Activated T-cell treated with anti-CD3 and anti-CD28 coated beads, Interleukin-2, amount 50 U/mL, for 24 hours (primary cell): Measurements from ENCODE around the gene ASPA.
"Not testable (repeated sequence)": the region's sequence is repeated elsewhere in the genome, so short reads cannot be mapped to it uniquely, and the experiment has no call there.

Experiments
- DNase-seq: peaks from one replicate; pipeline ENCODE4 v3.0.0-alpha.2; 2020
- H3K27ac Mint-ChIP-seq: 2 replicates; pipeline ENCODE4 v1.8.0; 2020; ENCODE audit warnings: mild to moderate bottlenecking, mixed read lengths
- H3K27me3 Mint-ChIP-seq: 2 replicates; pipeline ENCODE4 v1.8.0; 2020; ENCODE audit warnings: mixed read lengths
- H3K36me3 Mint-ChIP-seq: 2 replicates; pipeline ENCODE4 v1.8.0; 2020; ENCODE audit warnings: low read depth, mixed read lengths
- H3K4me1 Mint-ChIP-seq: 2 replicates; pipeline ENCODE4 v1.8.0; 2020; ENCODE audit warnings: low read depth, mixed read lengths
- H3K4me3 Mint-ChIP-seq: 2 replicates; pipeline ENCODE4 v1.8.0; 2020; ENCODE audit warnings: mild to moderate bottlenecking, moderate library complexity, mixed read lengths
- H3K9me3 Mint-ChIP-seq: 2 replicates; pipeline ENCODE4 v1.8.0; 2020; ENCODE audit warnings: mixed read lengths

The ASPA gene

DNA sequence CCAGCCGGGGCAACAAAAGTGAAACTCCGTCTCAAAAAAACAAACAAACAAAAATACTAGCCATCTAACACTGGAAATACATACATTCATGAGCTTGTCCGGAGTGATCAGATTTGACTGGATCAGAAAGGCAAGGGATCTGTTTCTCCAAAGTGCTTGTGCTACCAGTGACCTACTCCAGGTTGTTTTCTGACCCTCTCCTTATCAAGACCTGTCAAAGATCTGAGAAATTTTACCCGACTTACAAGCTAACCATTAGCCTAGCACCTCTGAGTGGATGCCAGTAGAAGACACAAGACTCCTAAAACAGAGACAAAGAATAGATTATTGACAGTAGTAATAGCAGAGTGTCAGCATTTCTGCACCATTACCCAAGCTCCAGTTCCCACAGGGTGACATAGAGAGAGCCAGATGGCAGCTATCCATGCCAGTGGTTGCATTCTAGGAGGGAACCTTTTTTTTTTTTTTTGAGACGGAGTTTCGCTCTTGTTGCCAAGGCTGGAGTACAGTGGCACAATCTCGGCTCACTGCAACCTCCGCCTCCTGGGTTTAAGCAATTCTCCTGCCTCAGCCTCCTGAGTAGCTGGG lies 9.8 kb downstream of the ASPA start:
- Mint-ChIP-seq H3K27ac (no peak overlapping the region), H3K4me3 (no peak overlapping the region), H3K4me1 (no peaks in the 10 kb centered on the region), H3K9me3 (no peaks in the 10 kb centered on the region), H3K27me3 (peaks cover 48% of the 10 kb centered on the region), H3K36me3 (no peaks in the 10 kb centered on the region)
- DNase-seq: no peak

DNA sequence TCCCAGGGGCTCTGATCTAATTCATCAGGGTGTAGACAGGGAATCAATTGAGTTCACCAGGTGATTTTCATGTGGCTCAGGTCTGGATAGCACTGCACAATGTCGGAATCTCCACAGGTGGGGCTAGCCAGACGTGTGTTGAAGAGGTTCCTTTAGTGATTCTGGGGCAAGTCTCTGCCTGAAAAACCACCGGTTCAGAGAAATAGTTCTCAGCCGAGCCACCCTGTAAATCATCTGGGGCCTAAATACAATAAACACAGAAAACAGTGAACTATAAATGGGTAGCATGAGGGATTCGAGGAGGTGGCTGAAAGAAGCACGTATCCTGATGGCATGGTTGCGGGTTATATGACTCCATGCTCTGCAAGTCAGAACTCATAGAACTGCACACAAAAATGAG lies 21.3 kb downstream of the ASPA start:
- no peak for DNase-seq
- Mint-ChIP-seq H3K36me3 (no peaks in the 10 kb centered on the region), H3K4me1 (no peaks in the 10 kb centered on the region), H3K4me3 (no peak overlapping the region), H3K27me3 (peaks cover 3% of the 10 kb centered on the region), H3K9me3 (no peaks in the 10 kb centered on the region), H3K27ac (no peak overlapping the region)

DNA sequence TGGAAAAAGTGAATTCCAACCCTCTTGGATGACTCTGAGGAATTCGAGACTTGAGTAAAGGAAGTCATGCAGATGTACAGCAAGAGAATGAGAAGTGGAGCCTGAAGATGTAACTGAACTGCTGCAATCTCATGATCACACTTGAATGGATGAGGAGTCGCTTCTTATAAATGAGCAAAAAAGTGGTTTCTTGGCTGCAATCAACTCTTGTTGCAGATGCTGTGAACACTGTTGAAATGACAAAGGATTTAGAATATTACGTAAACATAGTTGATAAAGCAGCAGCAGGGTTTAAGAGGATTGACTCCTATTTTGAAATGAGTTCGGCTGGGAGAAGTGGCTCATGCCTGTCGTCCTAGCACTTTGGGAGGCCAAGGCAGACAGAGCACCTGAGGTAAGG lies 25.5 kb downstream of the ASPA start:
- Mint-ChIP-seq H3K36me3 (no peaks in the 10 kb centered on the region), H3K4me3 (no peak overlapping the region), H3K9me3 (no peaks in the 10 kb centered on the region), H3K27me3 (peaks cover 9% of the 10 kb centered on the region), H3K4me1 (no peaks in the 10 kb centered on the region), H3K27ac (no peak overlapping the region)
- no peak for DNase-seq

DNA sequence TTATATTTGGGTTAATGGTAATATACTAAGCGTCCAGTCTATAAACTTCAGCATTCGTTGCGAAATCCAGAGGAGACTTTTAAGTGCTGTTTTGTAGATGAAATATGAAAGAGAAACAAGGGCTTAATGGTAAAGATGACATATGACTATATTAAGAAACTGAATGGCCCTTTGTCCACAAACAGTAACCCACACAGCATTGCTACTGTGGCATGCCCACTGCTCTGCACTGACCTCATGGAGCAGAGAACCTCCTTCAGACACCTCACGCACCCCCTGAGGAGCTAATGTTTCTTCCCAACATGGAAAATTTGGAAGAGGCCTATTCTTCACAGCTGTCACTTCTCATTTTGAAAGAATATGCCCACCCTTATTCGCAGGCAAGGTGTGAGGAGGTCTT lies 26.7 kb downstream of the ASPA start:
- H3K4me3 Mint-ChIP-seq: no peak overlapping the region
- H3K27me3 Mint-ChIP-seq: peaks cover 8% of the 10 kb centered on the region
- H3K4me1 Mint-ChIP-seq: no peaks in the 10 kb centered on the region
- H3K9me3 Mint-ChIP-seq: no peaks in the 10 kb centered on the region
- no peaks in the 10 kb centered on the region for H3K36me3 Mint-ChIP-seq
- no peak for DNase-seq
- no peak overlapping the region for H3K27ac Mint-ChIP-seq

DNA sequence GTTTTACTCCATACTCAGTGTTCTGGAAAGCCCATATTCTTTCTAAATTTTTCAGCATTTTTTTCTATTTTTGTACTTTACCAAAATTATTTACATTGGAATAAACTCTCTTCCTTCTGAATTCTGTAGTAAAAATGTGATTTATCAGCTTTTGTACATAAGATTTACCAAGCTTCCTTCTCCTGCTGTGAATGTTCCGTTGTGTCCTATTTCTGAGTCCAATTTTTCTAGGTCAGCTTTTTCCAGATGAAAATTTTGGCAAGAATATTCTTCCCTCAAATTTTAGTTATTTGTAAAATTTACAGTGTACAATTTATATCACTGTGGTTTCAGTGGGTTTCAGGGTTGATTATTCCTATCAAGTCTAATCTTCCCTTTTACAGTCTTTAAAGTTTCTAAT lies 27.5 kb downstream of the ASPA start:
- H3K36me3 Mint-ChIP-seq: no peaks in the 10 kb centered on the region
- no peaks in the 10 kb centered on the region for H3K4me1 Mint-ChIP-seq
- H3K4me3 Mint-ChIP-seq: no peak overlapping the region
- no peak overlapping the region for H3K27ac Mint-ChIP-seq
- no peaks in the 10 kb centered on the region for H3K9me3 Mint-ChIP-seq
- DNase-seq: no peak
- H3K27me3 Mint-ChIP-seq: peaks cover 8% of the 10 kb centered on the region

DNA sequence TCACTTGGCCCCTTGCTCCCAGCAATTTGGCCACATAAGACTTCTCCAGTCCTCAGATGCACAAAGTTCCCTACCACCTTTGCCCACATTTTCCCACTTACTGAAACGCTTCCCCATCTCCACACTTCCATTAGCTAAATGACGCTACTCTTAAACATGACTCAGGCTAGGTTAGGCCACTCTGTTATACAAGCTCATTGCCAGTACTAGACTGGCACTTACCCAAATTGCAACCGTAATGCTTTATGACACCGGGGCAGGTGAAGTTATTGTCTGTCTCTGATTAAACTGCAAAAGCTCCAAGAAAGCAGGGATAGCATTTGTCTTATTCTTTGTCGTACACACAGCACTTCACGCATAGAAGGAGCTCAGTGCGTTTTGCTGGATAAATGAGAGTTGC lies 29.2 kb downstream of the ASPA start:
- H3K9me3 Mint-ChIP-seq: peaks cover 3% of the 10 kb centered on the region
- peaks cover 14% of the 10 kb centered on the region for H3K27me3 Mint-ChIP-seq
- no peak overlapping the region for H3K27ac Mint-ChIP-seq
- no peaks in the 10 kb centered on the region for H3K36me3 Mint-ChIP-seq
- no peak overlapping the region for H3K4me3 Mint-ChIP-seq
- H3K4me1 Mint-ChIP-seq: no peaks in the 10 kb centered on the region
- DNase-seq: no peak

DNA sequence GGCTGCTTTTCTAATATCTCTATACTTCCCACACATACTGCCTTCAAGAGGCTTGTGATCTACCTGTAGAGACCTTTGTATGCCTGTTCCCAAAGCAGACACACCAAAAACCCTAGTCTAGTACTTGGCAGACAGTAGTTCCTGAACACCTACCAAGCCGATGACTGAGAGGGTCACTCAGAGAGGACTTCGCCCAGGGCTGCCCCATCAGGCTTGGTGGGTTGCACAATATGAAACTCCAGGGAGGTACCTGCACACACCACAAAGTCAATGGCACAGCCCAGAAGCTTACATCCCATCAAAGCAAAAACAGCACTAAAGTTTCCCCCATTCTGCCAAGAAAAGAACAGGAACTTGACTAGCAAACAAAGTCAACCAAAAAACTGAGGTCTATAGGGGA lies 30.3 kb downstream of the ASPA start:
- no peak for DNase-seq
- Mint-ChIP-seq H3K27ac (no peak overlapping the region), H3K9me3 (peaks cover 3% of the 10 kb centered on the region), H3K4me1 (no peaks in the 10 kb centered on the region), H3K27me3 (peaks cover 14% of the 10 kb centered on the region), H3K36me3 (no peaks in the 10 kb centered on the region), H3K4me3 (no peak overlapping the region)

DNA sequence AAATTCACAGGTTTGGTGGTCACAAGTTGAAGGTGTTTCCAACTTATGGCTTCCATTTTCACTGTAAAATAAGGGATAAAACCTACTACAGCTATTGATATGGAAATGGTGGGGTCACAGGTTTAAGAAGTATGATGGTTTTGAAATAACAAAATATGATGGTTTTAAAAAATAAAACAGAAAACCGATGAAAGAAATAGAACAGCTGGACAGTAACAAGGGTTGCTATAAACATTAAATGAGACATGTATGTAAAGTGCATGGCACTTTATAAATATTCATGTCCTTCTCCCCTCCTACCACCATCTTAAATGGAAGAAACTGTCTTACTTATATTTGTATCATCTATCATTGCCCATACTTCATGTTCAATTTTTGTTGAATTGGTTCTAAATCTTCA lies 31.3 kb downstream of the ASPA start:
- no peak for DNase-seq
- H3K27me3 Mint-ChIP-seq: peaks cover 14% of the 10 kb centered on the region
- peaks cover 3% of the 10 kb centered on the region for H3K9me3 Mint-ChIP-seq
- H3K36me3 Mint-ChIP-seq: no peaks in the 10 kb centered on the region
- H3K27ac Mint-ChIP-seq: no peak overlapping the region
- H3K4me1 Mint-ChIP-seq: no peaks in the 10 kb centered on the region
- H3K4me3 Mint-ChIP-seq: no peak overlapping the region

DNA sequence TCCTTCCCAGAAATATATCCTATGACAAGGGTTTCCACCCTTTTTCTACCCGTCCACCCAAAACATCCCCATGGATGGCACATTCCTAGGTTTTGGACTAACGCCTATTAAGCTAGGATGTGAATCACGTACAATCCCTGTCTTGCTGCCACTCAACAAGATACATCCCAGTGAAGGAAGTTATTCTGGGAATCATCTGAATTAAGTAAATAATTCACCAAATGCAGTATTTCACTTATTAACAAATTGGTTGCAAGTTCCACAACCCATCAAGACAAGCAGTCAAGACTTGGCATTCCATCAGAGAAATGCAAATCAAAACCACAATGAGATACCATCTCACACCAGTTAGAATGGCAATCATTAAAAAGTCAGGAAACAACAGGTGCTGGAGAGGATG lies 32.1 kb downstream of the ASPA start:
- H3K4me1 Mint-ChIP-seq: no peaks in the 10 kb centered on the region
- H3K27me3 Mint-ChIP-seq: peaks cover 14% of the 10 kb centered on the region
- H3K4me3 Mint-ChIP-seq: no peak overlapping the region
- no peak for DNase-seq
- H3K36me3 Mint-ChIP-seq: no peaks in the 10 kb centered on the region
- peaks cover 3% of the 10 kb centered on the region for H3K9me3 Mint-ChIP-seq
- no peak overlapping the region for H3K27ac Mint-ChIP-seq

DNA sequence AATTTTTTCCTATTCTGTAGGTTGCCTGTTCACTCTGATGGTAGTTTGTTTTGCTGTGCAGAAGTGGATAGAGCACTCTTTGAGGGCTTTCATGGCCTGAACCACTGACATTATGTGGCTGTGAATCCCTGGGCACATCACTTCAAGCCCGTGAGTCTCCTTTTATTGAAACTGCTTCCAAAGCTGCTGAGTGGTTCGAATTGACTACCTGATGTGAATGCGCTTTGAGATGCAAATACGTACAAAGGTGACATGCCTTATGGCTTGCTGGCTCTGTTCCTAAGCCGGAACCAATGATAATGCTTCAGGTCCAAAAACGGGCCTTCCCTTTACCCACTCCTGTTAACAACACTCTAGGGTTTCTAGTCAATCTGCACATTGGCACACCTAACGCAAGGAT lies 34.3 kb downstream of the ASPA start:
- H3K9me3 Mint-ChIP-seq: peaks cover 3% of the 10 kb centered on the region
- H3K27me3 Mint-ChIP-seq: peaks cover 12% of the 10 kb centered on the region
- H3K36me3 Mint-ChIP-seq: no peaks in the 10 kb centered on the region
- no peak overlapping the region for H3K4me3 Mint-ChIP-seq
- DNase-seq: no peak
- H3K27ac Mint-ChIP-seq: no peak overlapping the region
- H3K4me1 Mint-ChIP-seq: no peaks in the 10 kb centered on the region

DNA sequence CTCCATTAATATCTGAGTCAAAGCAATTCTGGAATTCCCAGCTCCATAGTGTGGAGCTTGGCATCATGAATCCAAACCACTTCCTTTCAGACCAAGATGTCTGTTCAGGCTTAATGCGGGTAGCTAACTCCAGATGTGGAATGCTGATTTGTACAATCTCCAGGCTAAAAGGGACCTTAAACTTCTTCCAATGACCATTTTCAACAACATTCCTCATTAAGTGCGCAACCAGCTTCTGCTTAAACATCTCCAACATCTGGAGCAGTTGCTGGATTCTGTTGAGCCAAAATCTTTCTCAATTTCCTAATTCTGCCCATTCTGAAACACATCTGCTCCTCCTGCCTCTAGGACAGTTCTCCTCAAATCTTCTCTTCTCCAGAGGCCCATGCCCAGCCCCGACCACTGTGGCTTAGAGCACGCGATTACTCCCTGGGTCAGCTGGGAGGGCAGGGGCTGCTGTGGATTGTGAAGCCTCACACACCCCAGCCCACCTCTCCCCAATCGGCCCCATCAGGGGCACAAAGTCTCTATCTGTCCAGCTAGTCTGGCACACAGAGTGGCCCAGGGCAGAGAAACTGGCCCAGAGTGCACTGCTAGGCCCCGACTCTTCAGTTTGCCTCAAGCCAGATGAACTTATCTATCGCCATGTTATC lies 36.2 kb downstream of the ASPA start:
- Mint-ChIP-seq H3K4me1 (no peaks in the 10 kb centered on the region), H3K9me3 (peaks cover 3% of the 10 kb centered on the region), H3K27ac (no peak overlapping the region), H3K27me3 (peaks cover 6% of the 10 kb centered on the region), H3K36me3 (no peaks in the 10 kb centered on the region), H3K4me3 (no peak overlapping the region)
- no peak for DNase-seq

DNA sequence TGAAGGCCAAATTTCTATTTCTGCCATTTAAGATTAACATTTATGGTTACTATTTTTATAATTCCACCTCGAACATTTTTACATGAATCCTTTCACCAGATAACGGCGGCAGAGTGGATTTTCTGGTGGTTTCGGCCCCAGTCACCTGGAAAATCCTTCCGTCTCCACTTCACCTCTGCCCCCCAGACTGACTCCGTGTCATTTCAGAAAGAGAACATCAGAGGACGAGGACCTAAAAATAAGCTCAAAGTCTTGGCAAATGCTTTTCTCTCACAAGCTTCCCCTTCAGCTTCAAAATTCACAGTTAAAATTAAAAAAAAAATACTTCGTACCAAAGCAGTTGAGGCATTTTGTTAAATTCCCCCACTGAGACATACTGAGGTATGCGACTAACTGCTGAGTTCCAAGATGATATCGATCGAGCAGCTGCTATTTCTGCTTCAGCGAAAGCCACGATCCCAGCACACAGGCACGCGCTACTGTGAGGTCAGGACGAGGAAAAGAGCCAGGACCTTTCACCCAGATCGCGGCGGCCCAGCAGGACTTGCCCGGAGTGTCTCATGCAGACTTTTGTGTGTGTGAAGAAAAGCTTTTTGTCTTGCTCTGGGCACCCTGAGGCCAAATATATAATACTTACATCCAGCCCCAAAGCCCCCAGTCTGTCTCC lies 36.8 kb downstream of the ASPA start:
- no peak overlapping the region for H3K27ac Mint-ChIP-seq
- DNase-seq: no peak
- H3K27me3 Mint-ChIP-seq: peaks cover 6% of the 10 kb centered on the region
- no peaks in the 10 kb centered on the region for H3K4me1 Mint-ChIP-seq
- no peak overlapping the region for H3K4me3 Mint-ChIP-seq
- peaks cover 3% of the 10 kb centered on the region for H3K9me3 Mint-ChIP-seq
- no peaks in the 10 kb centered on the region for H3K36me3 Mint-ChIP-seq

DNA sequence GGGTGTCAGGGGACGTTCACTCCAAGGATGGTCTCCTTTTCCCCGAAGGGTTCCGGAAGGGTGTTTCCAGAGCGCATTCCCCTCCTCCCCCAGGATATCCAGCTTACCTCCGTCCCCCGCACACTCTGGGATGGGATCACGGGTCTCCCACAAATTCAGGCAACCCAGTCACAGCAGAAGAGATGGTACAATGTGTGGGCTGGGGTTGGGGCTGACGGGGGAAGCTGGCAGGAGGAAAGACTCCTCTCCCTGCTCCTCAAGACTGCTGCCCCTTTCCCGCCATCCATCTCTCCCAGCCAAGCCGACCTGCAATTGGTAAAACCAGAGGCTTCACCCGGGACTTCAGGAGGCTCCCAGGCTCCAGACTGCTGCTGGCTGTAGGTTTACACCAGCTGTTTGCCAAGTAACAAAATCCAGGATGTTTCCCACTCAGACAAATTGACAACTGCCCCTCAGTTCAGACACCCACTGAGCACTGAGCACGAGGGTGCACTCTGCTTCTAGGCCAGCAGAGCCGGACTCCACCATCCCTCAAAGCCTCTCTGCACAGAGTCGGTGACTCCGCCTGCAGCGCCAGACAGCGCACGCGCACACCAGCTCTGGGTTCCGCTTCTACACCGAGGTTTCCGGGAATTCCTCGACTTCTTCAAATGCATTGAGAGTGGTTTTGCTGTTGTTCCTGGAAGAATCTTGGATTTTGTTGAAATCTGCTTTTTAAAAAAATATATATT lies 37.7 kb downstream of the ASPA start:
- H3K4me1 Mint-ChIP-seq: no peaks in the 10 kb centered on the region
- H3K27ac Mint-ChIP-seq: no peak overlapping the region
- H3K9me3 Mint-ChIP-seq: peaks cover 3% of the 10 kb centered on the region
- DNase-seq: no peak
- no peaks in the 10 kb centered on the region for H3K36me3 Mint-ChIP-seq
- H3K4me3 Mint-ChIP-seq: no peak overlapping the region
- peaks cover 6% of the 10 kb centered on the region for H3K27me3 Mint-ChIP-seq

DNA sequence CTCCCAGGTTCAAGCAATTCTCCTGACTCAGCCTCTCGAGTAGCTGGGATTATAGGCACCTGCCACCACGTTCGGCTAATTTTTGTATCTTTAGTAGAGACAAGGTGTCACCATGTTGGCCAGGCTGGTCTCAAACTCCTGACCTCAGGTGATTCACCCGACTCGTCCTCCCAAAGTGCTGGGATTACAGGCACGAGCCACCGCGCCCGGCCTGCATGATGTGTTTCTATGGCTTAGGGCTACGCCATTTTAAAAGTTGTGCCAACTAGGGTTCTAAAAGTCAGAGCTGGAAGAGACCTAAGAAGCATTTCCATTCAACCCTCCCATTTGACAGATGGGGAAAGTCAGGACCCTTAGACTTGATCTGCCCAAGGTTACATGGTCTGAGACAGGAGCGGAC lies 38.4 kb downstream of the ASPA start:
- not testable (repeated sequence) for DNase-seq, H3K27ac Mint-ChIP-seq, H3K4me3 Mint-ChIP-seq, H3K27me3 Mint-ChIP-seq, H3K9me3 Mint-ChIP-seq, H3K4me1 Mint-ChIP-seq, H3K36me3 Mint-ChIP-seq

DNA sequence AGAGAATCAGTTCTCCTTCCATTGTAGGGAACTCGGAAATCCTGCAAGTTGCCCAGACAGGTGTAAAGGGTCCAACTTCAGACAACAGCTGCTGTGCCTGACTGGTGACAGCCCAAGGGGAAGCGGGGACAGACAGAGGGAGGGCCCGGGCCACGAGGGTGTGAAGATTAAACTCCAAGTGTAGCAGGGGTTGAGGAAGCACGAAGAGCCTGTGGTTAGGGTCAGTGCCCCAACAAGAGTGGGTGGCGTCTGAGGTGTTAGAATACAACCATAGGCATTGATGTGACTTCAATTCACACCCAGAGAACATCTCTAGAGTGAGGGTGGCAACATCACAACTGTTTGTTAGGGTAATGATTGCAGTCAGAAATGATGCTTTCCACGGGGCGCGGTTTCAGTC lies 39.1 kb downstream of the ASPA start:
- Mint-ChIP-seq H3K27ac (no peak overlapping the region), H3K9me3 (no peaks in the 10 kb centered on the region)

More for the DNA sequence above, 39.1 kb downstream of the ASPA start:
- Mint-ChIP-seq H3K4me1 (no peaks in the 10 kb centered on the region), H3K4me3 (no peak overlapping the region), H3K27me3 (no peaks in the 10 kb centered on the region), H3K36me3 (no peaks in the 10 kb centered on the region)
- no peak for DNase-seq
